ENCODE data around the gene TCEANC2.

DNA sequence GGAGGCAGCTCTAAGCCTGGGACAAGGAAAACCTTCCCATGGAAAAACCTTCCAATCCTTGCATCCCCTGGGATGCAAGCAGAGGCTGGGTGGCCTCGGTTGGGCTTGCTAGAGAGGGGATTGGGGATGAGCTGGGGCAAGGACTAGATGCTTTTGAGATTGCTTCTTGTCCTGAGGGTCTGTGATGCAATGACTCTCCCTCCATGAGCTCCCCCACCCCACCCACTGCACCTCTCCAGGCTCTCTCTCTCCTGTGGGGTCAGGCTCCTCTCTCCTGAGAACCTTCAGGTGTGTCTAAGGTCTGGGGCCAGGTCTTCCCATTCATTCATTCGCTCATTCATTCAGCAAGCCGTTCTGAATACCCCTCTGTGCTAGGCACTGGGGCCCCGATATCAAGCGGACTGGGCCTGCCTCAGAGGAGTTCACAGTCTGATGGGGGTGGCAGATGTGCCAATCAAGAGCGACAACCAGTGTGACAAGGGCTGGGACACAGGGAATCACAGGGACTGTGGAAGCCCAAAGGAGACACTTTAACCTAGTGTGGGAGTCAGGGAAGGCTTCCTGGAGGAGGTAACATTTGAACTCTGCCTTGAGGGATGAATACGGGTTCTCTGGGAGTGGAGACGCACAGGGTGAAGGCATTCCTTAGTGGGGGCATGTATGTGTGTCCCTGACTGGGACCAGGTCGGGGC lies 41.9 kb upstream of the TCEANC2 start:
- TF ChIP-seq, protein P1, sequence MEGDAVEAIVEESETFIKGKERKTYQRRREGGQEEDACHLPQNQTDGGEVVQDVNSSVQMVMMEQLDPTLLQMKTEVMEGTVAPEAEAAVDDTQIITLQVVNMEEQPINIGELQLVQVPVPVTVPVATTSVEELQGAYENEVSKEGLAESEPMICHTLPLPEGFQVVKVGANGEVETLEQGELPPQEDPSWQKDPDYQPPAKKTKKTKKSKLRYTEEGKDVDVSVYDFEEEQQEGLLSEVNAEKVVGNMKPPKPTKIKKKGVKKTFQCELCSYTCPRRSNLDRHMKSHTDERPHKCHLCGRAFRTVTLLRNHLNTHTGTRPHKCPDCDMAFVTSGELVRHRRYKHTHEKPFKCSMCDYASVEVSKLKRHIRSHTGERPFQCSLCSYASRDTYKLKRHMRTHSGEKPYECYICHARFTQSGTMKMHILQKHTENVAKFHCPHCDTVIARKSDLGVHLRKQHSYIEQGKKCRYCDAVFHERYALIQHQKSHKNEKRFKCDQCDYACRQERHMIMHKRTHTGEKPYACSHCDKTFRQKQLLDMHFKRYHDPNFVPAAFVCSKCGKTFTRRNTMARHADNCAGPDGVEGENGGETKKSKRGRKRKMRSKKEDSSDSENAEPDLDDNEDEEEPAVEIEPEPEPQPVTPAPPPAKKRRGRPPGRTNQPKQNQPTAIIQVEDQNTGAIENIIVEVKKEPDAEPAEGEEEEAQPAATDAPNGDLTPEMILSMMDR (IDR thresholded peaks at IDR 0.05) = no peak
- TF ChIP-seq POLR2A (IDR thresholded peaks at IDR 0.05) = no peak

Data from testis (tissue), 2 donors.